Upper lobe of left lung (tissue), 4 donors: ENCODE results near the gene COG6.

Experiments used
- POLR2A ChIP-seq, 4 donors: fragments of 450-650 bp; IDR thresholded peaks; one replicate each; pipeline ENCODE4 v1.5.1; 2016 to 2017; ENCODE audit warnings: antibody characterized with exemption in 4 of 4, mild to moderate bottlenecking in 2 of 4
- POLR2AphosphoS5 ChIP-seq, 2 donors: sonication (generic); formaldehyde crosslinking; IDR thresholded peaks; one replicate each; pipeline ENCODE4 v1.5.1; 2017; ENCODE audit warnings: antibody characterized with exemption in 2 of 2
- TF ChIP-seq, protein P1 (sequence below), 6 experiments: fragments of 450-650 bp in 4 of 6; fragments of 200-600 bp in 2 of 6; sonication (generic) in 2 of 6; IDR thresholded peaks; one replicate each; pipeline ENCODE4 v1.5.1; 2016 to 2019; ENCODE audit warnings: antibody characterized with exemption in 6 of 6

- TF ChIP-seq POLR2AphosphoS5 (IDR thresholded peaks at IDR 0.05) (no peak), POLR2A (IDR thresholded peaks at IDR 0.05) (no peak)
- TF ChIP-seq, protein P1, sequence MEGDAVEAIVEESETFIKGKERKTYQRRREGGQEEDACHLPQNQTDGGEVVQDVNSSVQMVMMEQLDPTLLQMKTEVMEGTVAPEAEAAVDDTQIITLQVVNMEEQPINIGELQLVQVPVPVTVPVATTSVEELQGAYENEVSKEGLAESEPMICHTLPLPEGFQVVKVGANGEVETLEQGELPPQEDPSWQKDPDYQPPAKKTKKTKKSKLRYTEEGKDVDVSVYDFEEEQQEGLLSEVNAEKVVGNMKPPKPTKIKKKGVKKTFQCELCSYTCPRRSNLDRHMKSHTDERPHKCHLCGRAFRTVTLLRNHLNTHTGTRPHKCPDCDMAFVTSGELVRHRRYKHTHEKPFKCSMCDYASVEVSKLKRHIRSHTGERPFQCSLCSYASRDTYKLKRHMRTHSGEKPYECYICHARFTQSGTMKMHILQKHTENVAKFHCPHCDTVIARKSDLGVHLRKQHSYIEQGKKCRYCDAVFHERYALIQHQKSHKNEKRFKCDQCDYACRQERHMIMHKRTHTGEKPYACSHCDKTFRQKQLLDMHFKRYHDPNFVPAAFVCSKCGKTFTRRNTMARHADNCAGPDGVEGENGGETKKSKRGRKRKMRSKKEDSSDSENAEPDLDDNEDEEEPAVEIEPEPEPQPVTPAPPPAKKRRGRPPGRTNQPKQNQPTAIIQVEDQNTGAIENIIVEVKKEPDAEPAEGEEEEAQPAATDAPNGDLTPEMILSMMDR (IDR thresholded peaks at IDR 0.05): no peak
Observed at GRCh38 chr13:39770221-39771090, 115.0 kb downstream of the COG6 start.
